Hepatocyte (in vitro differentiated cells): ENCODE data around the gene TMPRSS5. TPM values are rescaled to one million over a fixed set of nuclear protein-coding genes. Genes with fewer than 3 reads are reported as not detected.
A peak's percentile ranks its signal among the peaks of the same experiment; 100 is the strongest.

Source experiments
- DNase-seq: peaks from one replicate; pipeline ENCODE4 v3.0.0-alpha.2; 2016; ENCODE audit warnings: low spot score
- H2AFZ ChIP-seq: fragments of 200-600 bp; sonication (generic); 2 replicates; pipeline ENCODE4 v1.6.0; 2016; ENCODE audit warnings: antibody characterized with exemption, mild to moderate bottlenecking
- H3K27ac ChIP-seq: fragments of 200-600 bp; sonication (generic); 2 replicates; pipeline ENCODE4 v1.5.1; 2016; ENCODE audit warnings: mild to moderate bottlenecking
- H3K27me3 ChIP-seq: fragments of 200-600 bp; sonication (generic); 2 replicates; pipeline ENCODE4 v1.6.1; 2016
- H3K36me3 ChIP-seq: fragments of 200-600 bp; sonication (generic); replicated peaks from 2 replicates; pipeline ENCODE4 v1.5.1; 2016; ENCODE audit warnings: low read depth; ENCODE audit not compliant: insufficient read depth
- H3K4me1 ChIP-seq: fragments of 200-600 bp; sonication (generic); 2 replicates; pipeline ENCODE4 v1.5.1; 2016; ENCODE audit warnings: mild to moderate bottlenecking, moderate library complexity; ENCODE audit not compliant: insufficient read depth
- H3K4me2 ChIP-seq: fragments of 200-600 bp; sonication (generic); 2 replicates; pipeline ENCODE4 v1.6.0; 2016
- H3K4me3 ChIP-seq: fragments of 200-600 bp; sonication (generic); 2 replicates; pipeline ENCODE4 v1.5.1; 2016; ENCODE audit warnings: mild to moderate bottlenecking
- H3K79me2 ChIP-seq: fragments of 200-600 bp; sonication (generic); 2 replicates; pipeline ENCODE4 v1.6.0; 2017; ENCODE audit warnings: mild to moderate bottlenecking
- H3K9me2 ChIP-seq: fragments of 200-600 bp; sonication (generic); replicated peaks from 2 replicates; pipeline ENCODE4 v1.6.0; 2017; ENCODE audit warnings: mild to moderate bottlenecking; ENCODE audit not compliant: insufficient read depth
- H3K9me3 ChIP-seq: fragments of 200-600 bp; sonication (generic); 2 replicates; pipeline ENCODE4 v1.5.1; 2016; ENCODE audit warnings: low read depth, mild to moderate bottlenecking
- H4K20me1 ChIP-seq: fragments of 200-600 bp; sonication (generic); 2 replicates; pipeline ENCODE4 v1.6.0; 2016; ENCODE audit warnings: mild to moderate bottlenecking; ENCODE audit not compliant: insufficient read depth, poor library complexity, severe bottlenecking
- EZH2 ChIP-seq: fragments of 200-600 bp; sonication (generic); IDR thresholded peaks from 2 replicates; pipeline ENCODE4 v1.6.1; 2016; ENCODE audit warnings: antibody characterized with exemption, mild to moderate bottlenecking, borderline replicate concordance
- EZH2phosphoT487 ChIP-seq: fragments of 200-600 bp; sonication (generic); IDR thresholded peaks from one replicate; pipeline ENCODE4 v1.6.1; 2018; ENCODE audit warnings: antibody characterized with exemption, mild to moderate bottlenecking, low read depth, moderate library complexity; ENCODE audit not compliant: unreplicated experiment, severe bottlenecking
- WGBS: methylation state at CpG from one replicate; pipeline ENCODE4 v1.1.6; 2016; ENCODE audit warnings: low lambda C conversion rate; ENCODE audit errors: missing lambda C conversion rate; 5-methylcytosine and 5-hydroxymethylcytosine counted together
- polyA plus RNA-seq: library from polyadenylated mRNA; unstranded; fragments of >200 nt; fragmentation: Nextera tagmentation; extraction: Ambion mirVana; gene quantifications from 2 replicates; pipeline ENCODE4 v1.2.1, GENCODE V29; 2016
- total RNA-seq: library from RNA; depleted of rRNA; stranded (reverse); fragments of >200 nt; gene quantifications from 2 replicates; pipeline ENCODE4 v1.2.3, GENCODE V29; 2014
- TF ChIP-seq, protein P1 (sequence below): fragments of 200-600 bp; sonication (generic); IDR thresholded peaks from 2 replicates; pipeline ENCODE4 v1.5.1; 2016; ENCODE audit warnings: antibody characterized with exemption, mild to moderate bottlenecking; ENCODE audit not compliant: poor library complexity

TMPRSS5 gene
- total and polyA plus RNA-seq, 2 experiments from 2014 or later = 0.20 to 0.63 TPM

DNA sequence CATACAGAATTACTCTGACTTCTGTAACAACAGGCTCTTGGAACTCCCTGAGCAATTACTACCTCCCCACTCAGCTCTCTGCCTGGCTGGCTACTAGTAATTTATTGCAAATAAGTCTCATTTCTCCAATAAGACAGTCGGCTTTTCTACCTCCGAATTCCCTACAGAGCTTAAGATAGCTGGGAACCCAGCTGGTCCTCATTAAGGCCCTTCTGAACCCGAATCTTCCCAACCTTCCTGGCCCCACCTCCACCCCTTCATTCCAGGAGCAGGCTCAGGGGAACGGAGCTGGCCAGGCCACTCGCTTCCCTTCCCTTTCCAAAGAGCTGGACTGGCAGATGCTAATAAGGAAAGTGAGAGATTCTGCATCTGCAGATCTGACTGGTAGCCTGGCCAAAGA, 21.6 kb downstream of the TMPRSS5 start:
- Histone ChIP-seq H3K79me2 (no peaks in the 10 kb centered on the region), H2AFZ (no peak overlapping the region), H3K36me3 (no peaks in the 10 kb centered on the region), H3K27ac (no peak overlapping the region), H3K9me2 (no peaks in the 10 kb centered on the region), H3K27me3 (no peaks in the 10 kb centered on the region), H3K4me2 (no peak overlapping the region), H4K20me1 (no peaks in the 10 kb centered on the region), H3K4me3 (no peak overlapping the region), H3K9me3 (no peaks in the 10 kb centered on the region), H3K4me1 (peaks cover 11% of the 10 kb centered on the region)
- DNase-seq = no peak
- WGBS = 35% methylated on average over 5 of the region's 5 CpGs
- TF ChIP-seq EZH2phosphoT487 (no peak), EZH2 (no peak)
- TF ChIP-seq, protein P1, sequence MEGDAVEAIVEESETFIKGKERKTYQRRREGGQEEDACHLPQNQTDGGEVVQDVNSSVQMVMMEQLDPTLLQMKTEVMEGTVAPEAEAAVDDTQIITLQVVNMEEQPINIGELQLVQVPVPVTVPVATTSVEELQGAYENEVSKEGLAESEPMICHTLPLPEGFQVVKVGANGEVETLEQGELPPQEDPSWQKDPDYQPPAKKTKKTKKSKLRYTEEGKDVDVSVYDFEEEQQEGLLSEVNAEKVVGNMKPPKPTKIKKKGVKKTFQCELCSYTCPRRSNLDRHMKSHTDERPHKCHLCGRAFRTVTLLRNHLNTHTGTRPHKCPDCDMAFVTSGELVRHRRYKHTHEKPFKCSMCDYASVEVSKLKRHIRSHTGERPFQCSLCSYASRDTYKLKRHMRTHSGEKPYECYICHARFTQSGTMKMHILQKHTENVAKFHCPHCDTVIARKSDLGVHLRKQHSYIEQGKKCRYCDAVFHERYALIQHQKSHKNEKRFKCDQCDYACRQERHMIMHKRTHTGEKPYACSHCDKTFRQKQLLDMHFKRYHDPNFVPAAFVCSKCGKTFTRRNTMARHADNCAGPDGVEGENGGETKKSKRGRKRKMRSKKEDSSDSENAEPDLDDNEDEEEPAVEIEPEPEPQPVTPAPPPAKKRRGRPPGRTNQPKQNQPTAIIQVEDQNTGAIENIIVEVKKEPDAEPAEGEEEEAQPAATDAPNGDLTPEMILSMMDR = no peak

DNA sequence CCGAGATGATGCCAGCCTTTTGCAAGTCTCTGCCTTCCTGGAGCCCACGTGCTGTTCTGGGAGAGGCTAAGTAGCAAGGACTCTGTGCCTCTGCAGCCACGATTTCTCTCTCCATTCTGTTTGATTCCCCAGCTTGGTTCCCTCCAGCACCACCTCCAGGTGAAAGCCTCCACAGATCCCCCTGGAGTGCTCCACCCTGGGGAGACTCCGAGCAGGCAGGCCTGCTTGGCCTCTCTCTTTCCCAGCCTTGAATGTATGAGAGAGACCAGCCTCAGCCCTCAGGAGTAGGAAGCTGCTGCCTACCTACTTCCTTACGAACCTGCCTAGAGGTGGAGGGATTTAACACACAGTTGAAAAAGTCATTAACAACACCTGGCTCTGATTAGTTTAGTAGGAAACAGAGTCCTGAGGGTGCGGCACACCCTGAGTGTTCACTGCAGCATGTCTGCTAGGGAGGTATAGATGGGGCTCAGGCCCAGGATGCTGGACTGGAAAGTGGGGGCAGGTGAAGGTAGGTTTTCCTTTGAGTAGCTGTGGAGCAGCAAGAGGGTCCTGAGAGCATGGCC, 22.5 kb downstream of the TMPRSS5 start:
- no peak overlapping the region for H3K4me3 ChIP-seq
- no peaks in the 10 kb centered on the region for H3K36me3 ChIP-seq
- H3K27me3 ChIP-seq = no peaks in the 10 kb centered on the region
- no peaks in the 10 kb centered on the region for H3K9me2 ChIP-seq
- H3K27ac ChIP-seq = no peak overlapping the region
- WGBS = 78% methylated on average over 6 of the region's 6 CpGs
- H3K4me2 ChIP-seq = no peak overlapping the region
- H3K4me1 ChIP-seq = peaks cover 11% of the 10 kb centered on the region
- no peaks in the 10 kb centered on the region for H3K9me3 ChIP-seq
- no peaks in the 10 kb centered on the region for H4K20me1 ChIP-seq
- no peak for TF ChIP-seq EZH2phosphoT487
- TF ChIP-seq, protein P1 = no peak
- no peak for TF ChIP-seq EZH2
- H2AFZ ChIP-seq = no peak overlapping the region
- no peaks in the 10 kb centered on the region for H3K79me2 ChIP-seq
- DNase-seq = no peak

DNA sequence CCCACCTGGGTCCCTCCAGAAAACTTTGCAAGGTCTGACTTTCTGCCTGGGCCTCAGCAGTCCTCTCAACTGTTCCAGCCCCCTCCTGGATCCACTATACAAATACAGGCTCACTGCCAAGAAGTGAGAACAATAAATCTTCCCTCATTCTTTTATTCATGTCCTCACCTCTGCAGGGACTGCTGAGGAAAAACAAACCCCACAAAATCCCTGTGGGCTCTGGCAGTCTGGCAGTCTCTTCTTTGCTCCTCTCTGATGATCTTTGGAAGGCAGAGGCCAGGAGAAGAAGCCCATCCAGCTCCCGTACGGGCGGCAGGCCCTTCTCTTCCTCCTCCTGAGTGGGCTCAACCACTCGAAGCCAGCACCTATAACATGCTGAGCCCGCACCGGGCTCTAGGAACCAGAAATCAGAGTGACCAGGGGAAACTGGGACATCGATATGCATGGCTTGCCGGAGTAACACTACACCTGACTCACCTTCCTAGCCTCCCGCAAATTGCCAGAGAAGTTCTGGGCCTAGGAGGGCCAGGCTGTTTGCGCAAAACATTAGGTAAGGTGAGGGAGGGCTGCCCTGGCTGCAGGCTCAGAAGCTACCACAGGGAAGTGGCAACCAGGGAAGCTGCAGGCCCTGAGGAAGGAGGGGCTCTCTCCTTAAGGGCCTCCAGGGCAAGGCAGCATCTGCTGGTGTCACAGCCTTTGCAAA, 24.2 kb downstream of the TMPRSS5 start:
- H3K4me2 ChIP-seq = no peak overlapping the region

More for the DNA sequence above, 24.2 kb downstream of the TMPRSS5 start:
- Histone ChIP-seq H3K79me2 (no peaks in the 10 kb centered on the region), H3K9me3 (no peaks in the 10 kb centered on the region), H3K9me2 (no peaks in the 10 kb centered on the region), H2AFZ (no peak overlapping the region), H3K4me3 (no peak overlapping the region), H4K20me1 (no peaks in the 10 kb centered on the region), H3K4me1 (peaks cover 11% of the 10 kb centered on the region), H3K36me3 (no peaks in the 10 kb centered on the region), H3K27ac (no peak overlapping the region), H3K27me3 (no peaks in the 10 kb centered on the region)
- TF ChIP-seq EZH2phosphoT487 = no peak
- TF ChIP-seq, protein P1 = no peak
- TF ChIP-seq EZH2 = no peak
- DNase-seq = peak; percentile 40
- 63% methylated on average over 10 of the region's 10 CpGs for WGBS
